Measurements from ENCODE around the gene SNHG17.
"Not testable (repeated sequence)": the region's sequence is repeated elsewhere in the genome, so short reads cannot be mapped to it uniquely, and the experiment has no call there.

SNHG17 gene

DNA sequence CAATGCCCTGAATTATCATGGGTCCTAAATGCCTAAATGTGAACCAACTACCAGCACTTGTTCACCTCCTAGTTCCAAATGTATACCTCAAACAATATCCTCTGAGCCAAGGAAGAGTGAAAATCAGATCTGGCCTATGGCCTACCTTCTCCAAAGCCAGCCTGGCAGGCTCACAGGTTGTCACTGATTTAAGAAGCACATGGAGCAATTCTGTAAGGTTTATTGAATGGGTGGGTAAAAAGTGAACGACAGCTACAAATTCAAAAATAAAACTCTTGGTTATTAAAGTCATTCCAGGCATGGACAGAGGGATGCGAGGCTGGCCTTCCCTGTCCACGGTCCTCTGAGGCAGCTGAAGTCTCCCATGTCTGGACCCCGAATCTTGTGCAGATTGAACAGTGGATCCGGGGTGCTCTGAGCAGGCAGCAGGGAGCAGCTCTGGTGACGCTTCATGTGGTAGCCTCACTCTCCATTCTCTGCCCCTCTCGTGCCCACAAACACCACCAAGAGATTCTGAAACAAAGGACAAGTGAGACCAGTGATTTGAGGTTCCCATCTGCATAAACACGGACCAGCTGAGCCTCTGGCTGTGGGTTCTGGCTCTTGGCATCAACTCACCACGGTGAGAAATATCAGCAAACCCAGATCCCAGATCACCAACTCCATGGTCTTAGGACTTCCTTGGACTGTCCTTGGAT, 14.6 kb downstream of the SNHG17 start:
- no peak for DNase-seq (ENCODE audit: low spot score)

DNA sequence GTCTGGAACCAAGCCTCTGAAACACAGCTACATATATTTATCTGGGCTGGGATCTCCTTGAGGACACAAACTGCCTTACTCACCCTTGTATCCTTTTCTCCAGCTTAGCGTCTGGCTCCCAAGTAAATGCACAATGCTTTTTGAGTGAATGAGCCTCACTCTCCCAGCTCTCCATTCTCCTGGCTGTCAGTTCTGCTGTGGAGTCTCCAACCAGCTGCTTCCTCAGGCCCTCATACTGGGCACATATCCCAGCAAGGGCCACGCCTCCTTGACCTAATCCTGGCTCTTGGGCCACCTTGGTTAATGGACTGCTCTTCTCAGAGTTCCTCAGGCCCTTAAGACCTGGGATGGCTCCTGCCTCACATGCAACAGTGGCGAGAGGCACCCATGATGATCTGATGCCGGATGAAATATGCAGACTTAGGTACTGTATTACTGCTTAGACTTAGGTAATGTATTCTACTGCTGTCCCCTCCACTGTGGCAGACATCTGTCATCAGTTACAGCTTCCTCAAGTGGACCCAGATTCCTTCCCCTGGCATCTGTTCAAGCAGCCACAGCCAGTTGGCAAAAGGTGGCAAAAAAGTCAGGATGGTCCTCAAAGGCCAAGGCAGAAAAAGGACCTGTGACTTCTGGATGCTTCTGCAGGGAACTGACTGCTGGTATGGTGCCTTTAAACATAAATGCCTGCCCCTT, 16.5 kb downstream of the SNHG17 start:
- DNase-seq (ENCODE audit: low spot score), result no peak

DNA sequence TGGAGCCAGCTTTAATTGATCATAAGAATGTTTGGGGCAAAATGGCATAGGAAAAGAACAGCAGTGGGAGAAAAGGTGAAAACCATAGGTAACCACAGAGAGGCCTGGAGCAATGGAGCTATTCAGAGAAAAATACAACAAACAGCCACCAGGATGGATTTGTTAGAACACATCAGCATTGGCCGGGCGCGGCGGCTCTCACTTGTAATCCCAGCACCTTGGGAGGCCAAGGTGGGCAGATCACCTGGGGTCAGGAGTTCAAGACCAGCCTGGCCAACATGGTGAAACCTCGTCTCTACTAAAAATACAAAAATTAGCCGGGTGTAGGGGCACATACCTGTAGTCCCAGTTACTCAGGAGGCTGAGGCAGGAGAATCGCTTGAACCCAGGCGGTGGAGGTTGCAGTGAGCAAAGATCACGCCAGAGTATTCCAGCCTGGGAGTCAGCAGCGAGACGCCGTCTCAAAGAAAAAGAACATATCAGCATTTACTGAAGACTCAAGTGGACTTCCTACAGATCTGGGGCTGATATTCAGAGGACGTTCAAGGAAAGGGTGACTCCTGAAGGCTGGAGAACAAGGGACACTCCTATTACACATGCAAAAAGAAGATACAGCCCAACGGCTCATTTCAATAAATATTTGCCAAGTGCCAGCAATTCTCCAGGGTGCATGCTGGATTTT, 20.2 kb downstream of the SNHG17 start:
- no peak for DNase-seq (ENCODE audit: low spot score)

DNA sequence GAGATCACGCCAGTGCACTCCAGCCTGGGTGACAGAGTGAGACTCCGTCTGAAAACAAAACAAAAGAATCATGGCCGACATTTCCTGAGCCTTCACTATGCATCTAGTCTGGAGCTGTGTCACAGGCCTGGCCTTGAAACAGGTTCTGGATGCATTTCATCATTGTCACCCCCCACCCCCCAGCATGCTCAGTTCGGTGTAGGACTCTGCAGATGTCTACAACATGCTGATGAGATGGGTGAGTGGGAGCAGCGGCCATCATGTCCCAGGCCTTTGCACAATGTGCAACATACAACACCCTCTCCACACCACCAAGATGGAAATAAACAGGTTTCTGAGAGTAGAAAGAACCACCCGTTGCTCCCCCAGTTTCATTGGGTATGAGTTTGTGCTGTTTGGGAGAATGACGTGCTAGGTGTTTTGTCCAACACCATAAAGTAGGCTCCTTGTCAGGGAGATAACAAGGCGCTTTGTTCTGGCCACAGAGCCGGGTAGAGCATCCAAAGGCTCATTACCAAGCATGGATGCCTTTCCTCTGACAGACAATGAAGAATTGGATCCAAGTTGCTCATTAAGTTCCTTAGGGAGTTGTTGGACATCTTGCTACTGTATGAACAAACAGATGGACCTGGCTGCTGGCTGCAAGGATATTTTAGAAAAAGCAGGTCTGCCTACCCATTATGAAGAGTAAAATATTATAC, 22.1 kb downstream of the SNHG17 start:
- DNase-seq (ENCODE audit: low spot score), result no peak

DNA sequence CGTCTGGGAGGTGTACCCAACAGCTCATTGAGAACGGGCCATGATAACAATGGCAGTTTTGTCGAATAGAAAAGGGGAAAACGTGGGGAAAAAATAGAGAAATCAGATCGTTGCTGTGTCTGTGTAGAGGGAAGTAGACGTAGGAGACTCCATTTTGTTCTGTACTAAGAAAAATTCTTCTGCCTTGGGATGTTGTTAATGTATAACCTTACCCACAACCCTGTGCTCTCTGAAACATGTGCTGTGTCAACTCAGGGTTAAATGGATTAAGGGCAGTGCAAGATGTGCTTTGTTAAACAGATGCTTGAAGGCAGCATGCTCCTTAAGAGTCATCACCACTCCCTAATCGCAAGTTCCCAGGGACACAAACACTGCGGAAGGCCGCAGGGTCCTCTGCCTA, 27.3 kb downstream of the SNHG17 start:
- DNase-seq (ENCODE audit: low spot score), result not testable (repeated sequence)

DNA sequence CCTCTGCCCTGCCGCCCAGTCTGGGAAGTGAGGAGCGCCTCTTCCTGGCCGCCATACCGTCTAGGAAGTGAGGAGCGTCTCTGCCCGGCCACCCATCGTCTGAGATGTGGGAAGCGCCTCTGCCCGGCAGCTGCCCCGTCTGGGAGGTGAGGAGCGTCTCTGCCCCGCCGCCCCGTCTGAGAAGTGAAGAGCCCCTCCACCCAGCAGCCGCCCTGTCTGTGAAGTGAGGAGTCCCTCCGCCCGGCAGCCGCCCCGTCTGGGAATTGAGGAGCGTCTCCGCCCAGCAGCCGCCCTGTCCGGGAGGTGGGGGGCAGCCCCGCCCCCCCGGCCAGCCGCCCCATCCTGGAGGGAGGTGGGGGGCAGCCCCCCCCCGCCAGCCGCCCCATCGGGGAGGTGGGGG, 27.8 kb downstream of the SNHG17 start:
- DNase-seq (ENCODE audit: low spot score), result no peak

DNA sequence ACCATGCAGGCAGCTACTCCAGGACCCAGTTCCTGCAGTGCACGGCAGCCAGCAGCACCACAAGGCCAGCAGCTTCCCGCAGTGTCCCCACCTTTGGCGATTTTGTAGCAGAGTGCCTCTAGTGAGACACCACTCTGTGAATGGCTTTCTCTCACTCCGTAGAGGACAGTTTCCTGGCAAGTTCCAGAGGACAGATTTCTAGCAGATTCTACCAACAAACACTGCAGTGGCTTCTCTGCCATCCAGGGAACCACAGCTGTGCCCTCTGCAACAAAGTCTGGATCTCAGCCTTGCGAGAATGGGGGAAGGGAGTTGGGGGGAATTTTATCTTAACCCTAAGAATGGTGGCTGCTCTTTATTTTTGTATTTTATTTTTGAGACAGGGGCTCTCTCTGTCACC, 28.7 kb downstream of the SNHG17 start:
- DNase-seq (ENCODE audit: low spot score), result no peak

DNA sequence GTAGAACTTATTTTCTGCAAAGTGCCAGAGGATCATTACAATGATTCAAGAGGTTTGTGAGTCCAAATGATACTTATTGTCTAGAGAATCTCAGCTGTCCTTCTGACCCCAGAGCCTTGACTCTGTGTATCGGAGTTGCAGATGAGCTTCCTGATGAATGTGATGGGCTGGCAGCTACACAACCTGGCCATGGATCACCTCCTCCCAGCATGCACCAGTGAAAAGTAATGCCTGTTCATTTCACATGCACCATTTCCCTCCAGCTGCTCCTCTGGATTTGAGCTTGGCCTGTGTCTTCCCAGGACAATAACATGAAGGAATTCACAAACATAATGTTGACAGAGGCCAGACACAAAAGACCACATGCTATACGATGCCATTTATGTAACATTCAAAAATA, 30.0 kb downstream of the SNHG17 start:
- DNase-seq (ENCODE audit: low spot score), result no peak

DNA sequence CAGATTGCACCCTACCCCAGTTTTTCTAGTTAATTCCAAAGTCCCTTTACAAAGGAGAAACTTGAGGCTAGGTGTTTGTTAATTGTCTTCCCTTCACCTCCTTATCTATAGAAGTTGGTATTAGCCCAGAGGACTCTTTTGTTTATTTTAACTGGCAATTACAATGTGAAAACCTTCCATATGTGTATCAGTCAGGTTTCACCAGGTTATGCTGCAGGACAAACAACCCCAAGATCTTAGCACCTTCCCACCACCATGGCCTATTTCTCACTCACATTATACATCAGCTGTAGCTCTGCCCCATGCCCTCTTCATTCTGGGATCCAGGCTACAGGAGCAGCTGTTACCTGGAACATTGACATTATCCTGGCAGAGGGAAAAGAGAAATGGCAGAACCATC, 31.1 kb downstream of the SNHG17 start:
- DNase-seq (ENCODE audit: low spot score), result no peak

DNA sequence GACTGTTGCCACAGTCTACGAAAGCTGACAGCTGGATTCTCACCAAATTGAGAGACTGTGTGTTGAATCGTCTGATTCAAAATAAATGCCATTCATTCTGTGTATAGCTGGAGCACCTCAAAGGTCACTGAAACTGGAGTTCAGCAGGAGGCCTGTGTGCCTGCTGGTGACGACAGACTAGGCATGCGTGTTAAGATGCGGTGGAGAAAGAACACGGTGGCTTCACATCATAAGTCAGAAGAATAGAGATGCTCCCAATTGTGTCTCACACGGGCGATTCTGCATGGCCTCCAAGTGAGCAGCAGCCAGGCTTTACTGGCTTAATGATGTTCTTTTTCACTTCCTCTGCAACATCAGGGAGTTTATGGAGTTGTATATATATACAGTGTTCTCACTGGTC, 32.3 kb downstream of the SNHG17 start:
- no peak for DNase-seq (ENCODE audit: low spot score)

DNA sequence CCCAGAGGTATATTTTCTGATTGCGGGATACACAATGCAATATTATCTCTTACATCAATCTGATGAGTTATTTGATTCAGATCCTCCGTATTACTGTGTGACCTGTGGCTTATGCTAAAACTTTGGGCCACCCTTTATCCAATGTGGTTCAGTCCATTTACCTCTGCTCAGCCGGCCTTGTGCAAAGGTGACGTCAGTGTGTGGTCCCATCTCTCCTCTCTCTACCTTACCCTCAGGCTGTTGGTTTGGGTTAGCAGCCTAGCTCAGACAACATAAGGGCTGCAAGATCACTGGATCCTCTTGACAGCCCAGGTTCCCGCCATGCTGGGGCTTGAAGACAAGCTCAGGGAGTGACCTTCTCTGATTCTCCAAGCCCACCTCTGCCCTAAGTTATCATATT, 33.0 kb downstream of the SNHG17 start:
- DNase-seq (ENCODE audit: low spot score), result no peak

DNA sequence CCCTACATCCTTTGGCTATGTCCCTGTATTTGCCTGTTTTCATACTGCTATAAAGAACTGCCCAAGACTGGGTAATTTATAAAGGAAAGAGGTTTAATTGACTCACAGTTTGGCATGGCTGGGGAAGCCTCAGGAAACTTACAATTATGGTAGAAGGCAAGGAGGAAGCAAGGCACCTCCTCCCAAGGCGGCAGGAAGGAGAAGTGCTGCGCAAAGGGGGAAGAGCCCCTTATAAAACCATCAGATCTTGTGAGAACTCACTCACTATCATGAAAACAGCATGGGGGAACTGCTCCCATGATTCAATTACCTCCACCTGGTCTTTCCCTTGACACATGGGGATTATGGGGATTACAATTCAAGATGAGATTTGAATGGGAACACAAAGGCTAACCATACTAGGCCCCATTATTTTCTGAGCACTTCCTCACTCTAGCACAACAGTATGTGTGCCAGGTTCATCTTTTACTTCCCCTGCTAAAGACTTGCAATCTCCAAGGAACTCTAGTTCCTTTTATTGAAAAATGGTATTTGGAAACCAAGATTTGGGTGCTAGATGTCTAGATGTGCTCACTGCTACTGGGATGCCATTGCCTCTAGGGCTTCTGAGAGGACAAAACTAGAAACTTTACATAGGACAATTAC, 39.3 kb downstream of the SNHG17 start:
- DNase-seq (ENCODE audit: low spot score), result not testable (repeated sequence)

DNA sequence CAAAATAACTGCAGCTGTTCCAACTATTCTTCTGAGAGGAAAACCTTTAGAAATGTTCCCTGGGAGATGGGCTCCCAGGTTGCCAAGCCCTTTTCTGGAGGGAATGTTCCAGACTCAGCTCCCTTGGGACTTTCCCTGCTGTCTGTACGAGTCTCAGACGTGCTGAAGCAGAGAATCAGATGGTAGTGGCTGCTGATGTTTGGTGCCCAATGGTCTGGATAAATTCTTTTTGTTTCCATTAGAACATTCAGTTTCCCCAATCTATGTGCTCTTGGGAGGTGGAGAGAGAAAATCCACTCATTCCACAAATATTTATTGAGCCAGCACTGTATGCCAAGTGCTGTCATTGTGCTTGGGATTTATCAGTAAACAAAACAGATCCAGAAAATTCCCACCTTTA, 40.0 kb downstream of the SNHG17 start:
- DNase-seq (ENCODE audit: low spot score), result no peak

DNA sequence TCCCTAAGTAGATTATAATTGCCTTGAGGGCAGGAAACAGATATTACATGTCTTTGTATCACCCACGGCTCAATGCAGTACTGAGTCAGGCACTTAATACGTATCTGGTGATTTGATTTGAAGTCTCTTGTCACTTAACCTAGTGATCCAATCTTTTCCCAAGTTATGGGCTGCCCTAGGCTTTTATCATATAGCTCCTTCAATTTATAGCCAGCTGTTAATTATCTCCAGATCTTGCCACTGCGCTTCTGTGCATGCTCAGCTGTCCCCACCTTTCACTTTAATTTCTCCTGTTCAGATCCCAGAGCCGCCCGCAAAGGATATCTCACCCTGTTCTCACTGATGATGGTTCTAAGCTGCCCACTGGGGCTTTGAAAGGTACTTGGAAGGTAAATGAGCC, 41.9 kb downstream of the SNHG17 start:
- DNase-seq (ENCODE audit: low spot score), result peak; percentile 75

DNA sequence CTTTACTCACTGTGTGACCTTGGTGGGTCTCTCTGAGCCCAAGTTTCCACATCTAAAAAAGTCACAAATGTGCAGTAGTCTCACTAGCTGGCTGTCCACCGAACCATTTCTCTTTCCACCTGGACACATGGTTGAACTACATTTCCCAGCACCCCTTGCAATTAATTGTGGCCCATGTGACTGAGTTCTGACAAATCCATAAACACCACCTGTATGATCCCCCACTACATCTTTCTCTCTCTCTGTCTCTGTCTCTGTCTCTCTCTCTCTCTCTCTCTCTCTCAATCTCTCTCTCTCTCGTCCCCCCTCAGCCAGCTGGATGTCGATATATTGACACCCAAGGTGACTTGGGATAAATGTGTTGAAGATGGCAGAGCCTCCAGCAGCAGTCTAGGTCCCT, 42.8 kb downstream of the SNHG17 start:
- no peak for DNase-seq (ENCODE audit: low spot score)

DNA sequence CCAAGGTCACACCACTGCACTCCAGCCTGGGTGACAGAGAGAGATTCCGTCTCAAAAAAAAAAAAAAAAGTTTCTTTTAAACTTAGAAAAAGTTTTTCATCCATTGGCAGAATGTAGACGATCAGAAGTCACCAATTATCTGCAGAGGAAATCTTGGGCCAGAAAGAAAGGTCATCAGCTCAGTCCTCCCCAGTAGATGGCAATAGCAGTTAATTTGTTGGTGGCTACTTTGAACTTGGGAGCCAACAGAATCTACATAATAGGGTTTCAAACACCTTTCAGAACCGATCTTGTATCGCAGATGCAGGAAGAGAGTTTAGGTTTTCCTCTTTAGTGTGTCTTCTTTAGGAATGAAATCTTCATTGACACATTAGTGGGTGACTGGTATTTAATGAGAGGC, 47.2 kb downstream of the SNHG17 start:
- no peak for DNase-seq (ENCODE audit: low spot score)

DNA sequence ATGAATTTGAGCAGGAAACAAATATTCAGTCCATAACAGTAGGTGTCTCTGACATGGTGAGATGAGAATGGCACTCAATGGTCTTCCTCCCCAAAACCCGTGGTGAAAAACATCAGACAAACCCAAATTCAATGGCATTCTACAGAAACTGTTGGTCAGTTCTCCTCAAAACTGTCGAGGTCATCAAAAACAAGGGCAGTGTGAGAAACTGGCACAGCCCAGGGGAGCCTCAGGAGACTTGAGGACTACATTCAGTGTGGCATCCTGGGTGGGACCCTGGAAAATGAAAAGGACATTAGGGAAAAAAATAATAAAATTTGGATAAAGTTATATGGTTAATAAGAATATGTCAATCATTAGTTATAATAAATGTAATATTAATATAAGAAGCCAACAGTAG, 48.3 kb downstream of the SNHG17 start:
- DNase-seq (ENCODE audit: low spot score), result no peak

DNA sequence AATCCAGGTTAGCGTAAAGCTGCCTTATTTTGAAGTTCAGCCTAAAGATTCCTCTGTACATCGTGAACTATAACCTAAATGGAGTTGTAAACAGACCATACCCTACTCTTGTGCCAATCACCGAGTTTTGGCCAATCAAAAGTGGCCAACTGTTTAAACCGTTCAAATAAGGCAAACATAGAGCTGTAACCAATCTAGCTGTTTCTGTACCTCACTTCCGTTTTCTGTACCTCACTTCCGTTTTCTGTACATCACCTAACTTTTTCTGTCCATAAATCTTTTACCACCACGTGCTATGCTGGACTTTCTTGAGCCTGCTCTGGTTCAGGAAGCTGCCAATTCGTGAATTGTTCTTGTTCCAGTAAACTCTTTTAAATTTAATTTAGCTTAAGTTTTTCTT, 49.1 kb downstream of the SNHG17 start:
- DNase-seq (ENCODE audit: low spot score), result no peak

DNA sequence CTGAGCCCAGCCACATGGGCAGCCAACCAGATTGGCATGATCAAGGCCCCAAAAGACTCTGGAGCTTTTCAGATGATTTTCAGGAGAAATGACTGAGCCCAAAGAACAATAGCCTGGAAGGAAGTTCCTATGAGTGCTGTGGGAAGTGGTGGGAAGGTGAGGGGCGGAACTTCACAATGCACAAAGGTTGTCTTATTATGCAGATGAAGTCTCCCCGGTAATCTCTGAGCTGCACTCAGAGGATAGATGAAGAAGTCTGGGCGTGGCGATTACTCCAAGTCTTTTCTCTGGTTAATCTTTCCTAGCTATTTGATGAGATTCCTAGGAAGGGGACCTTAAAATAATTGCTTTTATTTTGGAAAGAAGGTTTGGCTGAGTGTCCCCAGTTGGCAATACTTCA, 52.0 kb downstream of the SNHG17 start:
- DNase-seq (ENCODE audit: low spot score), result no peak

DNA sequence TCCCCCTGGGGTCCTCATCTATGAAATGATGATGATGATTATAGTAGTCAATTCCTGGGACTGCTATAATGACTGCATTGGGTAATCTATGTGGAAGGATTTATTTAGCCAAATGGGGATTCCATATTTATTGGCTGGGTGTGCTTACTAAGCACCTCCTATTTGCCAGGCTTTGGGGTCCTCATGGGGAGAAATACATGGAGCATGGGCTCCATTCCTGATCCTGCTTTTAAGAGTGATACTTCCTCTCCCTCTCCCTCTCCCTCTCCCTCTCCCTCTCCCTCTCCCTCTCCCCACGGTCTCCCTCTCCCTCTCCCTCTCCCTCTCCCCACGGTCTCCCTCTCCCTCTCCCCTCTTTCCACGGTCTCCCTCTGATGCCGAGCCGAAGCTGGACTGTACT, 57.3 kb downstream of the SNHG17 start:
- DNase-seq (ENCODE audit: low spot score), result not testable (repeated sequence)

DNA sequence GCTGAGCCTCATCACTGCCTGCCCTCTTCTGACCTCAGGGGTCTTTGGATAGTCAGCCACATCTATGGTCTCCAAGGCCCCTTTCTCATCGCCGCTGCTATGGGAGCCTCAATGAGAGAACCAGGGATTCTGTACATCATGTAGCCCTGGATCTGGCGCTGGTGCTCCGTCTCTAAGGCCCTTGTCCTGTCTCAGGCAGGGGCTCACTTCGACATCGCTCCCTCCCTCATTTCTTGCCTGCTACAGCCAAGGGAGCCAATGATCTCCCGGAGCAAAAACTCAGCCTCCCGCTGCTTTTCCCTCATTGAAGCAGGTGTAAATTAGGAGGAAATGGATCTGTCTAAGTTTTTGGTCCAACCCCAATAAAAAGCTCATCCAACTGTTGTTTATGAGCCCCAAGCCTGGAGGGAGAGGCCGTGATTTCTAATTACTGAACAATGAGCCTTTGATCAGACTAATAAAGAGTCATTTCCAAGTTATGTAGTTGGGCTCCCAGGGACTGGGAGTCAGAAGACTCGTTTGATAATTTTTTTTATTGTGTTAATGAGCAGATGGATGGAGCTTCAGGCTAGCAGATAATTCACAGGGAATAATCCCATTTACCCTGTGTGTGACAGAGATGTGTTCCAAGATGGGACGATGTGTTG, 58.0 kb downstream of the SNHG17 start:
- DNase-seq (ENCODE audit: low spot score), result no peak

Measured in SK-N-DZ (cell line).